Hepatocyte (in vitro differentiated cells): ENCODE results near the gene MCHR2.

Experiments
- CTCF ChIP-seq: fragments of 200-600 bp; sonication (generic); IDR thresholded peaks from 2 replicates; pipeline ENCODE4 v1.5.1; 2016; ENCODE audit warnings: antibody characterized with exemption, mild to moderate bottlenecking; ENCODE audit not compliant: poor library complexity
- EZH2 ChIP-seq: fragments of 200-600 bp; sonication (generic); IDR thresholded peaks from 2 replicates; pipeline ENCODE4 v1.6.1; 2016; ENCODE audit warnings: antibody characterized with exemption, mild to moderate bottlenecking, borderline replicate concordance

- TF ChIP-seq CTCF: no peak
- no peak for TF ChIP-seq EZH2
These were observed 109.0 kb downstream of the MCHR2 start for GRCh38 chr6:99885051-99885450.
